HepG2 (cell line): ENCODE data around the gene MSANTD1. TPM values are rescaled to one million over a fixed set of nuclear protein-coding genes. Genes with fewer than 3 reads are reported as not detected.

Experiments
- AHDC1 ChIP-seq: sonication (generic); formaldehyde crosslinking; IDR thresholded peaks from 2 replicates; pipeline ENCODE4 v1.5.1; 2020; ENCODE audit warnings: mild to moderate bottlenecking, missing genetic modification reagents, borderline replicate concordance
- ETV5 ChIP-seq: IDR thresholded peaks from 2 replicates; pipeline ENCODE4 v1.6.1; 2018; ENCODE audit warnings: missing biosample characterization, missing genetic modification reagents, inconsistent platforms, borderline replicate concordance
- SAP130 ChIP-seq: IDR thresholded peaks from 2 replicates; pipeline ENCODE4 v1.6.1; 2016; ENCODE audit warnings: low read depth
- SRSF4 ChIP-seq: fragments of 200-400 bp; formaldehyde crosslinking; IDR thresholded peaks from one replicate; pipeline ENCODE4 v1.6.1; 2018; ENCODE audit warnings: mild to moderate bottlenecking, low read depth, low read length, moderate library complexity; ENCODE audit not compliant: poor library complexity, severe bottlenecking
- TBX2 ChIP-seq: sonication (generic); formaldehyde crosslinking; IDR thresholded peaks from 2 replicates; pipeline ENCODE4 v1.5.0; 2020; ENCODE audit warnings: missing genetic modification reagents, mild to moderate bottlenecking, borderline replicate concordance
- ZNF33B ChIP-seq: sonication (generic); formaldehyde crosslinking; IDR thresholded peaks from 2 replicates; pipeline ENCODE4 v1.5.1; 2020; ENCODE audit warnings: mild to moderate bottlenecking, missing genetic modification reagents
- ZNF451 ChIP-seq: sonication (generic); formaldehyde crosslinking; IDR thresholded peaks from 2 replicates; pipeline ENCODE4 v1.5.0; 2020; ENCODE audit warnings: mild to moderate bottlenecking, missing genetic modification reagents
- ZNF546 ChIP-seq: sonication (generic); formaldehyde crosslinking; conservative IDR thresholded peaks from 2 replicates; pipeline ENCODE4 v1.8.1; 2023; ENCODE audit warnings: mild to moderate bottlenecking, missing genetic modification reagents
- ZSCAN22 ChIP-seq: sonication (generic); formaldehyde crosslinking; IDR thresholded peaks from 2 replicates; pipeline ENCODE4 v1.4.0; 2020; ENCODE audit warnings: mild to moderate bottlenecking, missing genetic modification reagents
- polyA plus RNA-seq, 8 experiments: library from polyadenylated mRNA; depleted of rRNA in 3 of 8; stranded (reverse) in 7 of 8; unstranded in 1 of 8; fragments of >200 nt; fragmentation: Illumina TruSeq in 4 of 8; extraction: Trizol in 4 of 8; gene quantifications; 2 replicates each; pipeline versions ENCODE4 v1.2.1 to v1.2.3, GENCODE V29; 2011 to 2016; ENCODE audit warnings: low read depth in 4 of 8, missing spikeins in 1 of 8, mixed read lengths in 1 of 8; ENCODE audit not compliant: insufficient read depth in 1 of 8
- total RNA-seq, 5 experiments: library from RNA; depleted of rRNA; stranded (reverse); fragments of >200 nt; fragmentation: Illumina TruSeq; extraction: Trizol; gene quantifications; 2 replicates each; pipeline ENCODE4 v1.2.3, GENCODE V29; 2016; ENCODE audit warnings: low read depth in 1 of 5
- TF ChIP-seq, protein P1 (sequence below): sonication (generic); formaldehyde crosslinking; IDR thresholded peaks from 2 replicates; pipeline ENCODE4 v1.5.1; 2020; ENCODE audit warnings: missing genetic modification reagents, mild to moderate bottlenecking, borderline replicate concordance
- TF ChIP-seq, protein P2 (sequence below): sonication (generic); formaldehyde crosslinking; IDR thresholded peaks from 2 replicates; pipeline ENCODE4 v1.4.0; 2020; ENCODE audit warnings: missing genetic modification reagents
- TF ChIP-seq, protein P3 (sequence below): IDR thresholded peaks from 2 replicates; pipeline ENCODE4 v1.6.1; 2016; ENCODE audit warnings: low read depth, borderline replicate concordance
- TF ChIP-seq, protein P4 (sequence below): sonication (generic); formaldehyde crosslinking; IDR thresholded peaks from 2 replicates; pipeline ENCODE4 v1.9.0; 2022; ENCODE audit warnings: missing genetic modification reagents, mild to moderate bottlenecking, borderline replicate concordance

Gene MSANTD1
- total and polyA plus RNA-seq, 2 of the 13 experiments (the other 11 are each of a cell fraction or from before 2014, with no cell fraction given) = 0.22 to 0.40 TPM

DNA sequence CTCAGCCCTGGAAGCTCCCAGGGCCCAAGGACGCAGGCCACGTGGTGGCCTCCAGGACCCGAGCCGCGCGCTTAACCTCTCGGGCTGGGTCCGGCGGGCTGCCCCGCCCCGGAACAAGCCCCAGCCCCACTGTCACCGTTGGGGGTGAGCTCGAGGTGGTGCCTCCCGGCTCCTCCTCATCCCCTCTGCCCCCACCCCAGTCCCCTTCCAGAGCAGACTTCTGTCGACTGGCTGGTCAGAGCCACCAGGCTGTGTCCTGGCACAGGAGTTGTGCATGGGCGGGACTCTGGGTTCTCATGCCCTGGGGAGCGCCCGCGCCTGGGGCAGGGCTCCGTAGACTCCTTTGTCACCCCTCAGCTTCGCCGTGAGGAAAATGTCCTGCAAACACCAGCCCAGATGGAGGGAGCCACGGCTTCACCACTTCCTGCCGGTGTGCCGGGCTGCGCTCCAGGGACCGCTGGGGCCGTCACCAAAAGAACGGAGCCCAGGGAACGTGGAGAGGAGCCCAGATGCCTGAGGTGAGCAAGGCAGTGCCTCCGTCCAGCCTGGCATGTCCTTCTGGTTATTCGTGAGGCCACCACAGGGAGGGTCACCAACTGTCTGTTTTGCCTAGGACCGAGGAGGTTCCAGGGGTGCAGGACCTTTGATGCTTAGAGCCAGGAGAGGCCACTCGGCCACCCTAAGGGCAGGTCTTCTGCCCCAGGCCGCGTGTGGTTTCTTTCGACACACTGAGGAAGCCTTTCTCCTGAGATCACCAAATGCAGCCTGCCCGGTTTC is 36.8 kb downstream of the MSANTD1 start (continued):
- TF ChIP-seq, protein P1, sequence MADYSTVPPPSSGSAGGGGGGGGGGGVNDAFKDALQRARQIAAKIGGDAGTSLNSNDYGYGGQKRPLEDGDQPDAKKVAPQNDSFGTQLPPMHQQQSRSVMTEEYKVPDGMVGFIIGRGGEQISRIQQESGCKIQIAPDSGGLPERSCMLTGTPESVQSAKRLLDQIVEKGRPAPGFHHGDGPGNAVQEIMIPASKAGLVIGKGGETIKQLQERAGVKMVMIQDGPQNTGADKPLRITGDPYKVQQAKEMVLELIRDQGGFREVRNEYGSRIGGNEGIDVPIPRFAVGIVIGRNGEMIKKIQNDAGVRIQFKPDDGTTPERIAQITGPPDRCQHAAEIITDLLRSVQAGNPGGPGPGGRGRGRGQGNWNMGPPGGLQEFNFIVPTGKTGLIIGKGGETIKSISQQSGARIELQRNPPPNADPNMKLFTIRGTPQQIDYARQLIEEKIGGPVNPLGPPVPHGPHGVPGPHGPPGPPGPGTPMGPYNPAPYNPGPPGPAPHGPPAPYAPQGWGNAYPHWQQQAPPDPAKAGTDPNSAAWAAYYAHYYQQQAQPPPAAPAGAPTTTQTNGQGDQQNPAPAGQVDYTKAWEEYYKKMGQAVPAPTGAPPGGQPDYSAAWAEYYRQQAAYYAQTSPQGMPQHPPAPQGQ = no peak
- TF ChIP-seq AHDC1 (CRISPR knock-in tag) = peak; percentile 37; the same call in 1 of the 2 replicates
- no peak for TF ChIP-seq ZNF546 (CRISPR knock-in tag)
- TF ChIP-seq, protein P2, sequence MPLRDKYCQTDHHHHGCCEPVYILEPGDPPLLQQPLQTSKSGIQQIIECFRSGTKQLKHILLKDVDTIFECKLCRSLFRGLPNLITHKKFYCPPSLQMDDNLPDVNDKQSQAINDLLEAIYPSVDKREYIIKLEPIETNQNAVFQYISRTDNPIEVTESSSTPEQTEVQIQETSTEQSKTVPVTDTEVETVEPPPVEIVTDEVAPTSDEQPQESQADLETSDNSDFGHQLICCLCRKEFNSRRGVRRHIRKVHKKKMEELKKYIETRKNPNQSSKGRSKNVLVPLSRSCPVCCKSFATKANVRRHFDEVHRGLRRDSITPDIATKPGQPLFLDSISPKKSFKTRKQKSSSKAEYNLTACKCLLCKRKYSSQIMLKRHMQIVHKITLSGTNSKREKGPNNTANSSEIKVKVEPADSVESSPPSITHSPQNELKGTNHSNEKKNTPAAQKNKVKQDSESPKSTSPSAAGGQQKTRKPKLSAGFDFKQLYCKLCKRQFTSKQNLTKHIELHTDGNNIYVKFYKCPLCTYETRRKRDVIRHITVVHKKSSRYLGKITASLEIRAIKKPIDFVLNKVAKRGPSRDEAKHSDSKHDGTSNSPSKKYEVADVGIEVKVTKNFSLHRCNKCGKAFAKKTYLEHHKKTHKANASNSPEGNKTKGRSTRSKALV (CRISPR knock-in tag) = peak; percentile 78; the same call in 1 of the 2 replicates
- TF ChIP-seq SAP130 (CRISPR knock-in tag) = peak; percentile 94
- peak; percentile 57; the same call in 1 of the 2 replicates for TF ChIP-seq TBX2
- peak; percentile 85; the same call in 1 of the 2 replicates for TF ChIP-seq ZNF33B (CRISPR knock-in tag)
- 0 out of 2 replicates have a peak, but pooled peaks have one; percentile 30 for TF ChIP-seq ZNF451
- TF ChIP-seq, protein P3, sequence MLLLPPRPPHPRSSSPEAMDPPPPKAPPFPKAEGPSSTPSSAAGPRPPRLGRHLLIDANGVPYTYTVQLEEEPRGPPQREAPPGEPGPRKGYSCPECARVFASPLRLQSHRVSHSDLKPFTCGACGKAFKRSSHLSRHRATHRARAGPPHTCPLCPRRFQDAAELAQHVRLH (CRISPR knock-in tag) = peak; percentile 62; the same call in 1 of the 2 replicates
- TF ChIP-seq, protein P4, sequence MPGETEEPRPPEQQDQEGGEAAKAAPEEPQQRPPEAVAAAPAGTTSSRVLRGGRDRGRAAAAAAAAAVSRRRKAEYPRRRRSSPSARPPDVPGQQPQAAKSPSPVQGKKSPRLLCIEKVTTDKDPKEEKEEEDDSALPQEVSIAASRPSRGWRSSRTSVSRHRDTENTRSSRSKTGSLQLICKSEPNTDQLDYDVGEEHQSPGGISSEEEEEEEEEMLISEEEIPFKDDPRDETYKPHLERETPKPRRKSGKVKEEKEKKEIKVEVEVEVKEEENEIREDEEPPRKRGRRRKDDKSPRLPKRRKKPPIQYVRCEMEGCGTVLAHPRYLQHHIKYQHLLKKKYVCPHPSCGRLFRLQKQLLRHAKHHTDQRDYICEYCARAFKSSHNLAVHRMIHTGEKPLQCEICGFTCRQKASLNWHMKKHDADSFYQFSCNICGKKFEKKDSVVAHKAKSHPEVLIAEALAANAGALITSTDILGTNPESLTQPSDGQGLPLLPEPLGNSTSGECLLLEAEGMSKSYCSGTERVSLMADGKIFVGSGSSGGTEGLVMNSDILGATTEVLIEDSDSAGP (CRISPR knock-in tag) = no peak; the same call in 1 of the 2 replicates
- peak; percentile 59; the same call in 1 of the 2 replicates for TF ChIP-seq ZSCAN22
- peak; percentile 83 for TF ChIP-seq ETV5
- TF ChIP-seq SRSF4 = no peak
